HEK293 (cell line): Measurements from ENCODE around the gene GALNS.

ENCODE experiments used
- CTCF ChIA-PET: fragments of 350-600 bp; formaldehyde crosslinking; extraction: SDS; loops from one replicate; lab custom pipeline; 2021; ENCODE audit warnings: antibody characterized with exemption; lab: Yijun Ruan, JAX
- POLR2A ChIA-PET: fragments of 300-600 bp; formaldehyde crosslinking; extraction: SDS; loops from one replicate; lab custom pipeline; 2020; ENCODE audit warnings: antibody characterized with exemption, inconsistent platforms; lab: Yijun Ruan, JAX
- H3K27ac ChIP-seq: fragments of 200-500 bp; sonication (Bioruptor generic); 2 replicates; pipeline ENCODE4 v1.5.1; 2014; ENCODE audit warnings: low read depth, low read length, control low read depth, inconsistent platforms; ENCODE audit errors: extremely low read depth
- H3K36me3 ChIP-seq, 2 experiments: fragments of 200-500 bp in 1 of 2; sonication (Bioruptor generic) in 1 of 2; 1 replicate in 1 of 2; 2 replicates in 1 of 2; pipeline ENCODE4 v1.5.1; 2014 to 2017; ENCODE audit warnings: inconsistent platforms in 2 of 2, low read length in 2 of 2; ENCODE audit not compliant: control insufficient read depth in 2 of 2, insufficient read depth in 1 of 2
- H3K4me1 ChIP-seq: fragments of 200-500 bp; sonication (Bioruptor generic); 2 replicates; pipeline ENCODE4 v1.5.1; 2014; ENCODE audit warnings: mild to moderate bottlenecking, low read length, inconsistent platforms; ENCODE audit not compliant: control insufficient read depth, insufficient read depth
- H3K4me3 ChIP-seq: 2 replicates; pipeline ENCODE4 v1.5.1; 2011; ENCODE audit warnings: low read depth, mild to moderate bottlenecking, control low read depth, low read length, moderate library complexity
- H3K9me3 ChIP-seq: fragments of 200-500 bp; sonication (Bioruptor generic); 2 replicates; pipeline ENCODE4 v1.5.1; 2014; ENCODE audit warnings: low read depth, low read length, inconsistent platforms; ENCODE audit not compliant: control insufficient read depth, insufficient read depth
- AEBP2 ChIP-seq: fragments of 450-650 bp; formaldehyde crosslinking; IDR thresholded peaks from 2 replicates; pipeline ENCODE4 v1.5.1; 2016; ENCODE audit warnings: missing biosample characterization, missing genetic modification characterization, borderline replicate concordance
- BCL6B ChIP-seq: fragments of 450-650 bp; formaldehyde crosslinking; IDR thresholded peaks from 2 replicates; pipeline ENCODE4 v1.5.1; 2017; ENCODE audit warnings: missing biosample characterization, missing genetic modification characterization
- EGR2 ChIP-seq: fragments of 450-650 bp; formaldehyde crosslinking; IDR thresholded peaks from 2 replicates; pipeline ENCODE4 v1.5.1; 2016; ENCODE audit warnings: low read depth, missing biosample characterization, missing genetic modification characterization
- IKZF3 ChIP-seq: fragments of 450-650 bp; IDR thresholded peaks from 2 replicates; pipeline ENCODE4 v1.5.0; 2018; ENCODE audit warnings: missing biosample characterization, mild to moderate bottlenecking, missing genetic modification characterization, moderate library complexity
- INSM2 ChIP-seq: fragments of 450-650 bp; formaldehyde crosslinking; IDR thresholded peaks from 2 replicates; pipeline ENCODE4 v1.5.1; 2016; ENCODE audit warnings: missing biosample characterization, missing genetic modification characterization
- KLF1 ChIP-seq: fragments of 450-650 bp; formaldehyde crosslinking; IDR thresholded peaks from 2 replicates; pipeline ENCODE4 v1.5.1; 2016; ENCODE audit warnings: missing biosample characterization, missing genetic modification characterization
- KLF10 ChIP-seq: fragments of 450-650 bp; IDR thresholded peaks from 2 replicates; pipeline ENCODE4 v1.5.1; 2018; ENCODE audit warnings: missing biosample characterization, mild to moderate bottlenecking, missing genetic modification characterization
- SCRT1 ChIP-seq: fragments of 450-650 bp; formaldehyde crosslinking; IDR thresholded peaks from 2 replicates; pipeline ENCODE4 v1.5.1; 2016; ENCODE audit warnings: missing biosample characterization, missing genetic modification characterization, borderline replicate concordance
- WT1 ChIP-seq: fragments of 450-650 bp; formaldehyde crosslinking; IDR thresholded peaks from 2 replicates; pipeline ENCODE4 v1.5.1; 2016; ENCODE audit warnings: missing biosample characterization, missing genetic modification characterization
- YY1 ChIP-seq: fragments of 450-650 bp; formaldehyde crosslinking; IDR thresholded peaks from 2 replicates; pipeline ENCODE4 v1.5.1; 2018; ENCODE audit warnings: missing biosample characterization, missing genetic modification characterization
- ZBTB17 ChIP-seq: fragments of 450-650 bp; formaldehyde crosslinking; IDR thresholded peaks from 2 replicates; pipeline ENCODE4 v1.5.1; 2016; ENCODE audit warnings: missing biosample characterization, missing genetic modification characterization
- ZBTB49 ChIP-seq: fragments of 450-650 bp; formaldehyde crosslinking; IDR thresholded peaks from 2 replicates; pipeline ENCODE4 v1.5.1; 2016; ENCODE audit warnings: missing biosample characterization, missing genetic modification characterization, low read depth
- ZNF133 ChIP-seq: fragments of 450-650 bp; formaldehyde crosslinking; IDR thresholded peaks from 2 replicates; pipeline ENCODE4 v1.5.1; 2016; ENCODE audit warnings: missing biosample characterization, missing genetic modification characterization
- ZNF148 ChIP-seq: fragments of 450-650 bp; formaldehyde crosslinking; IDR thresholded peaks from 2 replicates; pipeline ENCODE4 v1.5.0; 2017; ENCODE audit warnings: missing biosample characterization, missing genetic modification characterization, borderline replicate concordance
- ZNF350 ChIP-seq: fragments of 450-650 bp; formaldehyde crosslinking; IDR thresholded peaks from 2 replicates; pipeline ENCODE4 v1.5.0; 2017; ENCODE audit warnings: missing biosample characterization, mild to moderate bottlenecking, missing genetic modification characterization
- ZNF394 ChIP-seq: fragments of 450-650 bp; formaldehyde crosslinking; IDR thresholded peaks from 2 replicates; pipeline ENCODE4 v1.5.1; 2016; ENCODE audit warnings: missing biosample characterization, missing genetic modification characterization, mild to moderate bottlenecking, moderate library complexity, borderline replicate concordance
- ZNF433 ChIP-seq: fragments of 450-650 bp; formaldehyde crosslinking; IDR thresholded peaks from 2 replicates; pipeline ENCODE4 v1.5.1; 2016; ENCODE audit warnings: missing biosample characterization, missing genetic modification characterization, low read depth
- ZNF48 ChIP-seq: fragments of 450-650 bp; formaldehyde crosslinking; IDR thresholded peaks from 2 replicates; pipeline ENCODE4 v1.5.1; 2016; ENCODE audit warnings: missing biosample characterization, missing genetic modification characterization
- ZNF626 ChIP-seq: fragments of 450-650 bp; sonication (Bioruptor Pico); formaldehyde crosslinking; IDR thresholded peaks from 2 replicates; pipeline ENCODE4 v1.5.1; 2018; ENCODE audit warnings: missing biosample characterization, missing genetic modification characterization, inconsistent platforms
- ZNF670 ChIP-seq: fragments of 450-650 bp; formaldehyde crosslinking; IDR thresholded peaks from 2 replicates; pipeline ENCODE4 v1.5.1; 2016; ENCODE audit warnings: missing biosample characterization, missing genetic modification characterization, low read depth
- ZNF785 ChIP-seq: fragments of 450-650 bp; formaldehyde crosslinking; IDR thresholded peaks from 2 replicates; pipeline ENCODE4 v1.5.1; 2016; ENCODE audit warnings: missing biosample characterization, missing genetic modification characterization
- ZXDB ChIP-seq: fragments of 450-650 bp; formaldehyde crosslinking; IDR thresholded peaks from 2 replicates; pipeline ENCODE4 v1.5.1; 2016; ENCODE audit warnings: missing biosample characterization, missing genetic modification characterization

GALNS gene

GRCh38 chr16:88835383-88835782 lies 21.4 kb downstream of the GALNS start (continued):
- TF ChIP-seq ZNF350: no peak
- no peak for TF ChIP-seq ZNF394 (tag by site-specific recombination)
- TF ChIP-seq EGR2 (tag by site-specific recombination): no peak
- no peak for TF ChIP-seq ZBTB49
- no peak for TF ChIP-seq WT1 (tag by site-specific recombination)
- no peak for TF ChIP-seq ZNF48 (tag by site-specific recombination)
- no peak for TF ChIP-seq ZBTB17 (tag by site-specific recombination)
- no peak for TF ChIP-seq ZXDB (tag by site-specific recombination)
- TF ChIP-seq, all 188 proteins: peak for 0

GRCh38 chr16:88834670-88835069 lies 22.1 kb downstream of the GALNS start:
- POLR2A ChIA-PET: no interaction called here
- Histone ChIP-seq H3K4me3 (no peak overlapping the region), H3K27ac (no peak overlapping the region), H3K4me1 (no peaks in the 10 kb centered on the region), H3K36me3 (peaks cover 0 to 12% of the 10 kb centered on the region in 2 experiments; a peak in 1 of 3 replicates), H3K9me3 (no peaks in the 10 kb centered on the region)
- TF ChIP-seq BCL6B (no peak), INSM2 (tag by site-specific recombination) (no peak)
- CTCF ChIA-PET: no interaction called here

- H3K9me3 ChIP-seq: no peaks in the 10 kb centered on the region
- ChIA-PET CTCF (no interaction called here), POLR2A (no interaction called here)
- H3K27ac ChIP-seq: no peak overlapping the region
- TF ChIP-seq ZNF785 (tag by site-specific recombination): no peak
- TF ChIP-seq ZNF670 (tag by site-specific recombination): no peak
- TF ChIP-seq ZXDB (tag by site-specific recombination): no peak
- no peak for TF ChIP-seq KLF10 (tag by site-specific recombination)
- no peak for TF ChIP-seq ZNF148 (tag by site-specific recombination)
- TF ChIP-seq KLF1: no peak
- TF ChIP-seq IKZF3 (tag by site-specific recombination): no peak
- no peak for TF ChIP-seq SCRT1 (tag by site-specific recombination)
- TF ChIP-seq ZNF133 (tag by site-specific recombination): no peak
- TF ChIP-seq ZNF626: no peak
- no peak for TF ChIP-seq AEBP2 (tag by site-specific recombination)
- TF ChIP-seq YY1 (tag by site-specific recombination): no peak
- TF ChIP-seq ZNF433 (tag by site-specific recombination): no peak
- H3K4me1 ChIP-seq: no peaks in the 10 kb centered on the region
- no peak overlapping the region for H3K4me3 ChIP-seq
- peaks cover 0 to 3% of the 10 kb centered on the region in 2 experiments; a peak in 1 of 3 replicates for H3K36me3 ChIP-seq
These were observed 23.7 kb downstream of the GALNS start for GRCh38 chr16:88833086-88833485.
